Measurements from ENCODE around the gene POLRMT. TPM values are rescaled to one million over a fixed set of nuclear protein-coding genes. Genes with fewer than 3 reads are reported as not detected.

Gene POLRMT
- 101 and 104 TPM in 2 replicates for total RNA-seq (2021)
- long read RNA-seq, transcript POLRMT-202 (21 exons, 3,835 nt), result major isoform, 144 of 264 reads
- long read RNA-seq, partial matches to known transcripts, result 51 of 264 reads
- long read RNA-seq, other reads (novel, unspliced or antisense), result 67 of 264 reads

- peaks cover 5% of the 10 kb centered on the region for H3K79me1 ChIP-seq (ENCODE audit: insufficient read depth, low read depth, low read length, poor library complexity, severe bottlenecking)
- H3K14ac ChIP-seq (ENCODE audit: insufficient read depth, low read length), result no peak within 1 kb of the TSS
- H2BK15ac ChIP-seq (ENCODE audit: low read depth, low read length), result no peak within 1 kb of the TSS
- H3K4me3 Mint-ChIP-seq, result peak within 1 kb of the TSS; percentile 96 to 99
- peaks cover 16% of the 10 kb centered on the region for H3K27me3 Mint-ChIP-seq (ENCODE audit: low read depth)
- no peak within 1 kb of the TSS for H3K27ac ChIP-seq (ENCODE audit: insufficient read length, low read depth, low read length)
- TF ChIP-seq CTCF (conservative IDR thresholded peaks at IDR 0.05), result no peak
- peak within 1 kb of the TSS; percentile 90 for H3K9ac ChIP-seq (ENCODE audit: extremely low read depth, insufficient read length, low read length)
- DNase-seq, result peak; percentile 98
- H3K4me2 ChIP-seq (ENCODE audit: insufficient read depth, insufficient read length, low read length), result peak within 1 kb of the TSS; percentile 90
- H2BK12ac ChIP-seq (ENCODE audit: insufficient read length, low read depth, low read length), result no peak within 1 kb of the TSS
- no peak within 1 kb of the TSS for H2BK20ac ChIP-seq (ENCODE audit: low read depth, low read length, poor library complexity, severe bottlenecking)
- no peak within 1 kb of the TSS for H4K5ac ChIP-seq (ENCODE audit: insufficient read length, low read depth, low read length)
- H2BK120ac ChIP-seq (ENCODE audit: low read depth, low read length, poor library complexity, severe bottlenecking), result peak within 1 kb of the TSS; percentile 28
- WGBS (ENCODE audit: extremely low coverage, insufficient read length, low lambda C conversion rate), result no CpG with 5 or more reads among the region's 67 CpGs
- H3K36me3 Mint-ChIP-seq (ENCODE audit: insufficient read depth in 1 of 3, low read depth in 3 of 3), result peaks cover 20 to 30% (median 24%) of the 10 kb centered on the region in 3 experiments; a peak in 6 of 7 replicates
- peak within 1 kb of the TSS; percentile 92 to 98 (median 92); a peak in 6 of 7 replicates for H3K27ac Mint-ChIP-seq
- no peaks in the 10 kb centered on the region; the same call in 1 of the 2 replicates for H3K4me1 ChIP-seq (ENCODE audit: insufficient read depth, low read length)
- peak within 1 kb of the TSS; percentile 41 for H2AFZ ChIP-seq (ENCODE audit: low read length)
- peaks cover 4% of the 10 kb centered on the region for H4K20me1 ChIP-seq (ENCODE audit: control insufficient read depth, insufficient read depth, insufficient read length)
- no peak within 1 kb of the TSS for H4K91ac ChIP-seq (ENCODE audit: insufficient read length, low read depth, low read length)
- H3K23ac ChIP-seq (ENCODE audit: insufficient read length, low read depth, low read length), result no peak within 1 kb of the TSS
- H3T11ph ChIP-seq (ENCODE audit: low read length), result no peak within 1 kb of the TSS
- no peak within 1 kb of the TSS for H4K8ac ChIP-seq (replicated peaks; ENCODE audit: insufficient read length, low read depth, low read length)
- no peak within 1 kb of the TSS for H2BK5ac ChIP-seq (ENCODE audit: insufficient read length, low read length)
- no peaks in the 10 kb centered on the region for H3K9me3 ChIP-seq (ENCODE audit: control insufficient read depth, low read depth, low read length)
- no peak within 1 kb of the TSS for H3K18ac ChIP-seq (ENCODE audit: insufficient read length, low read depth, low read length)
- no peaks in the 10 kb centered on the region for H3K79me2 ChIP-seq (ENCODE audit: insufficient read depth, low read length)
- no peaks in the 10 kb centered on the region for H3K27me3 ChIP-seq (ENCODE audit: insufficient read depth, low read length)
- H3K23me2 ChIP-seq (ENCODE audit: insufficient read length, low read depth, low read length, poor library complexity, severe bottlenecking), result peaks cover 7% of the 10 kb centered on the region
- no peak within 1 kb of the TSS for H3K4ac ChIP-seq (ENCODE audit: low read depth, low read length)
- H3K4me1 Mint-ChIP-seq, result peaks cover 7 to 13% of the 10 kb centered on the region in 2 experiments
- no peak within 1 kb of the TSS for H2AK5ac ChIP-seq (ENCODE audit: insufficient read length, low read length)
- H3K56ac ChIP-seq (ENCODE audit: insufficient read length, low read depth, low read length), result no peak within 1 kb of the TSS
- peaks cover 0 to 3% of the 10 kb centered on the region in 2 experiments; a peak in 1 of 5 replicates for H3K9me3 Mint-ChIP-seq
Observed at GRCh38 chr19:633068-633785, at the start of gene POLRMT. POLRMT (minus strand) TSS chr19:633537; CDS start chr19:633512, 25 bp downstream.
